ENCODE measurements around the gene CACNA1I. TPM values are rescaled to one million over a fixed set of nuclear protein-coding genes. Genes with fewer than 3 reads are reported as not detected.

CACNA1I gene
- total RNA-seq, 1 donor from 2014 or later = not detected

DNA sequence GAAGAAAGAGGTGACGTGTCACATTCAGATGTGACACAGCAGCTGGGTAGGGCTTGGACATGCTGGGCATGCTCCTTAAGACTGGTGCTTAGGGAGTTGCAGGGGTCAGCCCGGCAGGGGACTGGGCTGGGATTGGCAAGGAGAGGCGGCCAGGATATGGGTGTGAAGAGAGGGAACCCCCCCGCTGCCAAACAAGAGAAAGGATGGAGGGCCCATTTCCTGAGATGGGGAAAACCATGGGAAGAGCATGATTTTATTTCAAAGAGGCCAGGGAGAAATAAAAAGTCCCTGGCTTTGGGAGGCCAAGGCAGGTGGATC, 44.9 kb upstream of the CACNA1I start:
- no peak overlapping the region for H3K4me3 ChIP-seq (ENCODE audit: low read depth, low read length)
- TF ChIP-seq, protein P1, sequence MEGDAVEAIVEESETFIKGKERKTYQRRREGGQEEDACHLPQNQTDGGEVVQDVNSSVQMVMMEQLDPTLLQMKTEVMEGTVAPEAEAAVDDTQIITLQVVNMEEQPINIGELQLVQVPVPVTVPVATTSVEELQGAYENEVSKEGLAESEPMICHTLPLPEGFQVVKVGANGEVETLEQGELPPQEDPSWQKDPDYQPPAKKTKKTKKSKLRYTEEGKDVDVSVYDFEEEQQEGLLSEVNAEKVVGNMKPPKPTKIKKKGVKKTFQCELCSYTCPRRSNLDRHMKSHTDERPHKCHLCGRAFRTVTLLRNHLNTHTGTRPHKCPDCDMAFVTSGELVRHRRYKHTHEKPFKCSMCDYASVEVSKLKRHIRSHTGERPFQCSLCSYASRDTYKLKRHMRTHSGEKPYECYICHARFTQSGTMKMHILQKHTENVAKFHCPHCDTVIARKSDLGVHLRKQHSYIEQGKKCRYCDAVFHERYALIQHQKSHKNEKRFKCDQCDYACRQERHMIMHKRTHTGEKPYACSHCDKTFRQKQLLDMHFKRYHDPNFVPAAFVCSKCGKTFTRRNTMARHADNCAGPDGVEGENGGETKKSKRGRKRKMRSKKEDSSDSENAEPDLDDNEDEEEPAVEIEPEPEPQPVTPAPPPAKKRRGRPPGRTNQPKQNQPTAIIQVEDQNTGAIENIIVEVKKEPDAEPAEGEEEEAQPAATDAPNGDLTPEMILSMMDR (IDR thresholded peaks at IDR 0.05; ENCODE audit: insufficient read depth, low read length, severe bottlenecking) = no peak
- DNase-seq (ENCODE audit: low read depth) (no peak), FAIRE-seq (no peak)
- H3K36me3 ChIP-seq (ENCODE audit: control insufficient read depth, insufficient read depth, low read length) = peaks cover 24% of the 10 kb centered on the region
- H3K27me3 ChIP-seq (ENCODE audit: control insufficient read depth, insufficient read depth, low read length) = no peaks in the 10 kb centered on the region

DNA sequence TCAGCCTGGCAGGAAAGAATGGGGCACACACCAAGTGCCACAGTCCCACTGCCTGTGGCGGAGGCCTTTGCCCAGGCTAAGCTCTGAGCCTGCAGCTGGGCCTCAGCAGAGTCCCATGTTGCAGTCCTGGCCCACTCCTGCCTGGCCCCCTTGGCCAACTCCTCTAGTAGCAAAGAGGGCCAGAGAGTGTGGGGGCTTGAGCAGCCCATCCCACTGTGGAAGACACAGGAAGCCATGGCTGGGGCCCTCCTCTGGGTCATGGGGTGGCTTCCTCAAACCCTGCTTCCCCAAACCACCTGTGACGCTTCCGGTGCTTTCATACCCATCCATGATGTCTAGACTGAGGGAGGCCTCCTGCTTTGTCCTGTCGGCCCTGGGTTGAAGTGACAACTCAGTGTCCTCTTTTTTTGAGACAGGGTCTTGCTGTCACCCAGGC, 43.8 kb upstream of the CACNA1I start:
- Histone ChIP-seq H3K27me3 (ENCODE audit: control insufficient read depth, insufficient read depth, low read length) (no peaks in the 10 kb centered on the region), H3K36me3 (ENCODE audit: control insufficient read depth, insufficient read depth, low read length) (peaks cover 16% of the 10 kb centered on the region), H3K4me3 (ENCODE audit: low read depth, low read length) (no peak overlapping the region)
- no peak for FAIRE-seq
- DNase-seq (ENCODE audit: low read depth) = no peak
- TF ChIP-seq, protein P1 (IDR thresholded peaks at IDR 0.05; ENCODE audit: insufficient read depth, low read length, severe bottlenecking) = no peak

DNA sequence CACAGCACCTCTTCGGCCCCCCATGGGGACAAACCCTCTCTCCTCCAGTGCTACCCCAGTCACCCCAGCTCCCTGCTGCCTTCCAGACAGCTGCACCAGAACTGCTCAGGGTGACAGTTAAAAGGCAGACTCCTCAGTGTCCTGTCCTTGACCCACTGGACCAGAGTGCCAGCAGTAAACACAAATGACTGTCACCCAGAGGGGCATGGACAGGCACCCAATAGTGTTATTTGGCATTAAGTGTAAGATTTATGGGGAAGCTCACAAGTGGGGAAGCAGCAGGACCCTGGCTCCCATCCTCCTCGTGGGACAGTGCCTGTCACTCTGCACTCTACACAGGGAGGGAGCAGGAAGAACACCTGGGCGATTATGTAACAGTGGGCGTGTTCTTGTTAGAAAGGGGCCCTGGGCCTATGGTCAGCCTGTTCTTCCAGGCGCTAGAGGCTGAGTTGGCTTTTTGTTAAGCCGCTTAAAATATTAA, 43.0 kb upstream of the CACNA1I start:
- TF ChIP-seq, protein P1 (IDR thresholded peaks at IDR 0.05; ENCODE audit: insufficient read depth, low read length, severe bottlenecking) = no peak
- Histone ChIP-seq H3K27me3 (ENCODE audit: control insufficient read depth, insufficient read depth, low read length) (no peaks in the 10 kb centered on the region), H3K36me3 (ENCODE audit: control insufficient read depth, insufficient read depth, low read length) (peaks cover 12% of the 10 kb centered on the region), H3K4me3 (ENCODE audit: low read depth, low read length) (no peak overlapping the region)
- no peak for FAIRE-seq
- peak; percentile 55 for DNase-seq (ENCODE audit: low read depth)

DNA sequence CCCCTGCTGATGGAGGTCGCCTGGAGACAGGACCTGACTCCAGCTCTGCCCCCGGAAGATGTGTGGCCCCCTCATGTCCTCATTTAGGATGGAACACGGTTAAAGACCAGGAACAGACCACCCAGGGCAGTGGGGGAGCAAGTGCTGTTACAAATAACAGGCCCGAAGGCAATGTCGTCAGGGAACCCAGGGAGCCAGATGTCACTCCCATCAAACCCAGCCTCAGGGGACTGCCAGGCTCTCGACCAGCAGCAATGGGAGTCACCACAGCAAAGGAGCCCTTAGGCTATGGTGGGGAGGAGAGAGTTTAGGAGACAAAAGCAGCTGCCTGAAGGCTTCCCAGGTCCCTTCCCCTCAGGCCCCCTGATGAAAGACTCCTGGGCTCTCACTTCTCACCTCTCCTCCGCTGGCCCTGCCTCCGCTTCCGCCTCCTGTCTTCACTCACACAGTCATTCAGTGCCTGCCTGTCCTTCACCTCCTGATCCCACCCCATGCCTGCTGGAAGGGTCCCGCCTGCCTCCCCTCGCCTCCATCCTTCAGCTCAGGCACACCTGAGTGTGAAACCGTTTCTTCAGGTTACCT, 42.4 kb upstream of the CACNA1I start:
- no peak for DNase-seq (ENCODE audit: low read depth)
- no peak for FAIRE-seq
- Histone ChIP-seq H3K27me3 (ENCODE audit: control insufficient read depth, insufficient read depth, low read length) (no peaks in the 10 kb centered on the region), H3K4me3 (ENCODE audit: low read depth, low read length) (no peak overlapping the region), H3K36me3 (ENCODE audit: control insufficient read depth, insufficient read depth, low read length) (peaks cover 11% of the 10 kb centered on the region)
- TF ChIP-seq, protein P1 (IDR thresholded peaks at IDR 0.05; ENCODE audit: insufficient read depth, low read length, severe bottlenecking) = no peak

DNA sequence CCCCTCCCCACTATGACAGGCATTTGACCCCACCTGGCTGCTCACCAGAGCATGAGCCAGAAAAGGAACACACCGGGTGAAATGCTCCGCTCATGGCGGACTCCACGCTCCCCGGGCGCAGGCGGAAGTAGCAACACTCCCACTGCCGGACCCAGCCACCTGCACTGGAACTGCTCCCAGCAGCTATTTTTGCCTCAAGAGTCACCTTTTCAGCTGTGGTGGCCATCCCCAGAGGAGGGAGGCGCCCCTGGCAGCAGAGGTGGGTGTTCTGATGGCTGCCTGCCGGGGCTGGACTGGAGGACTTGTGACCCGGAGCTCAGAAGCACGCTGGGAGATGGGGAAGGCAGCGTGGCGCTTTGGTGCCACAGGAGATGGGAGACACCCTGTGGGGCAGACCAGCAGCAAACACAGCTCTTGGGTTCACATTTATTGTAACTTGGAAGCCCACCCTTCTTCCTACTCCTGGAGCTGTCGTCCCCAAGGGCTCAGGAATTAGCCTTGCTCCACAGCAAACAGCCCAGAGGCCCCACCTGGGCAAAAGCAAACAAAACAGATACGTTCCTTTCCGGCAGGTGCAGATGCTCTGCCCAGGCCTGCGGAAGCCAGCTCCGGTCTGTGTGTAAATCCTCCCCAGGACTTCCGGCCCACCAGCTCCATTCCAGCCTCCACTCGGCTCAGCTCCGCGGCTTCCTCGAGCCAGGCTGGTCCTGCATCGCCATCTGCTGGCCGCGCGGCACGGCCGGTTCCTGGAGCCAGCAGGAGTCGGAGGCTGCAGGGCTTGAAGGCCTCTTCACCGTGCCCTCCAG, 41.7 kb upstream of the CACNA1I start:
- no peaks in the 10 kb centered on the region for H3K27me3 ChIP-seq (ENCODE audit: control insufficient read depth, insufficient read depth, low read length)
- H3K4me3 ChIP-seq (ENCODE audit: low read depth, low read length) = no peak overlapping the region
- DNase-seq (ENCODE audit: low read depth) (peak; percentile 71), FAIRE-seq (peak; percentile 80)
- TF ChIP-seq, protein P1 (IDR thresholded peaks at IDR 0.05; ENCODE audit: insufficient read depth, low read length, severe bottlenecking) = peak; percentile 99
- peaks cover 11% of the 10 kb centered on the region for H3K36me3 ChIP-seq (ENCODE audit: control insufficient read depth, insufficient read depth, low read length)
